OCI-LY1 (cell line): ENCODE results near the gene ANTXR1.
"Not testable (repeated sequence)": the region's sequence is repeated elsewhere in the genome, so short reads cannot be mapped to it uniquely, and the experiment has no call there.

Experiments used
- EZH2 ChIP-seq: fragments of 200-600 bp; sonication (generic), shearing (Covaris generic); IDR thresholded peaks from 2 replicates; pipeline ENCODE4 v1.8.0; 2017; ENCODE audit warnings: borderline replicate concordance, mixed run types, mild to moderate bottlenecking, antibody characterized with exemption, low read length, moderate library complexity, mixed read lengths
- TF ChIP-seq, protein P1 (sequence below): fragments of 200-600 bp; sonication (generic), shearing (Covaris generic); IDR thresholded peaks from 2 replicates; pipeline ENCODE4 v1.5.1; 2017; ENCODE audit warnings: mild to moderate bottlenecking, antibody characterized with exemption, low read length, moderate library complexity, mixed read lengths

GRCh38 chr2:69174211-69174610 is 161.2 kb downstream of the ANTXR1 start:
- TF ChIP-seq, protein P1, sequence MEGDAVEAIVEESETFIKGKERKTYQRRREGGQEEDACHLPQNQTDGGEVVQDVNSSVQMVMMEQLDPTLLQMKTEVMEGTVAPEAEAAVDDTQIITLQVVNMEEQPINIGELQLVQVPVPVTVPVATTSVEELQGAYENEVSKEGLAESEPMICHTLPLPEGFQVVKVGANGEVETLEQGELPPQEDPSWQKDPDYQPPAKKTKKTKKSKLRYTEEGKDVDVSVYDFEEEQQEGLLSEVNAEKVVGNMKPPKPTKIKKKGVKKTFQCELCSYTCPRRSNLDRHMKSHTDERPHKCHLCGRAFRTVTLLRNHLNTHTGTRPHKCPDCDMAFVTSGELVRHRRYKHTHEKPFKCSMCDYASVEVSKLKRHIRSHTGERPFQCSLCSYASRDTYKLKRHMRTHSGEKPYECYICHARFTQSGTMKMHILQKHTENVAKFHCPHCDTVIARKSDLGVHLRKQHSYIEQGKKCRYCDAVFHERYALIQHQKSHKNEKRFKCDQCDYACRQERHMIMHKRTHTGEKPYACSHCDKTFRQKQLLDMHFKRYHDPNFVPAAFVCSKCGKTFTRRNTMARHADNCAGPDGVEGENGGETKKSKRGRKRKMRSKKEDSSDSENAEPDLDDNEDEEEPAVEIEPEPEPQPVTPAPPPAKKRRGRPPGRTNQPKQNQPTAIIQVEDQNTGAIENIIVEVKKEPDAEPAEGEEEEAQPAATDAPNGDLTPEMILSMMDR: not testable (repeated sequence)
- TF ChIP-seq EZH2: not testable (repeated sequence)
